Measurements from ENCODE around the gene LPP.

DNA sequence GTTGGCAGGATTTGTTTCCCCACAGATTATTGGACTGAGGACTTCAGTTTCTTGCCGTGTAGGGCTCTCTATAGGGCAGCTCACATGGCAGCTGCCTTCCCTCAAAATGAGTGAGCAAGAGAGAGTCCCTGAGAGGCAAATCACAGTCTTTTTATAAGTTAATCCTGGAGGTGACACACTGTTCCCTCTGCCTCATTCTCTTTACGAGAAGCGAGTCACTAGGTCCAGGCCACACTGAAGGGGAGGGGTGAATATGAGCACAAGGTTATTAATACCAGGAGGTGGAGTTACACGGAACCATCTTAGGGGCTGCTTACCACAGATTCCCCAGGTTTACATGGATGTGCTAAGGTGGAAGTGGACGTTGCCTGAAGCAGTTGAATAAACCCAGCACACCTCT is 77.0 kb downstream of the LPP start:
- no peak for TF ChIP-seq EZH2 (IDR thresholded peaks at IDR 0.05; ENCODE audit: borderline replicate concordance, control insufficient read depth, low read depth, low read length)
- TF ChIP-seq POLR2A (IDR thresholded peaks at IDR 0.05; ENCODE audit: low read depth, low read length): no peak
- TF ChIP-seq NR2C2 (IDR thresholded peaks at IDR 0.05; ENCODE audit: borderline replicate concordance, control insufficient read depth, insufficient read length, low read depth): no peak
- no peak for TF ChIP-seq TCF12 (IDR thresholded peaks at IDR 0.05; ENCODE audit: low read depth, low read length)
- TF ChIP-seq, protein P1, sequence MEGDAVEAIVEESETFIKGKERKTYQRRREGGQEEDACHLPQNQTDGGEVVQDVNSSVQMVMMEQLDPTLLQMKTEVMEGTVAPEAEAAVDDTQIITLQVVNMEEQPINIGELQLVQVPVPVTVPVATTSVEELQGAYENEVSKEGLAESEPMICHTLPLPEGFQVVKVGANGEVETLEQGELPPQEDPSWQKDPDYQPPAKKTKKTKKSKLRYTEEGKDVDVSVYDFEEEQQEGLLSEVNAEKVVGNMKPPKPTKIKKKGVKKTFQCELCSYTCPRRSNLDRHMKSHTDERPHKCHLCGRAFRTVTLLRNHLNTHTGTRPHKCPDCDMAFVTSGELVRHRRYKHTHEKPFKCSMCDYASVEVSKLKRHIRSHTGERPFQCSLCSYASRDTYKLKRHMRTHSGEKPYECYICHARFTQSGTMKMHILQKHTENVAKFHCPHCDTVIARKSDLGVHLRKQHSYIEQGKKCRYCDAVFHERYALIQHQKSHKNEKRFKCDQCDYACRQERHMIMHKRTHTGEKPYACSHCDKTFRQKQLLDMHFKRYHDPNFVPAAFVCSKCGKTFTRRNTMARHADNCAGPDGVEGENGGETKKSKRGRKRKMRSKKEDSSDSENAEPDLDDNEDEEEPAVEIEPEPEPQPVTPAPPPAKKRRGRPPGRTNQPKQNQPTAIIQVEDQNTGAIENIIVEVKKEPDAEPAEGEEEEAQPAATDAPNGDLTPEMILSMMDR (IDR thresholded peaks at IDR 0.05 in 2 of 3, conservative IDR thresholded peaks at IDR 0.05 in 1 of 3; ENCODE audit: control insufficient read depth in 2 of 3, extremely low read depth in 1 of 3, insufficient read depth in 1 of 3, low read depth in 3 of 3, low read length in 3 of 3): no peak

Measured in GM12878 (cell line).